DMS114 treated with DMSO at 0.1 percent for 48 hours (cell line): ENCODE data around the gene PDIA4.
"Not testable (repeated sequence)": the region's sequence is repeated elsewhere in the genome, so short reads cannot be mapped to it uniquely, and the experiment has no call there.

Source experiments
- DNase-seq: peaks from one replicate; lab custom pipeline; 2025; ENCODE audit not compliant: unreplicated experiment; lab: John Stamatoyannopoulos, UW

PDIA4 gene

GRCh38 chr7:149036676-149037075 is 8.4 kb upstream of the PDIA4 start:
- no peak for DNase-seq

GRCh38 chr7:149031353-149031910 is 3.1 kb upstream of the PDIA4 start:
- DNase-seq = no peak

GRCh38 chr7:149030439-149030838 is 2.1 kb upstream of the PDIA4 start:
- not testable (repeated sequence) for DNase-seq

GRCh38 chr7:149027611-149028345 is 527 bp downstream of the PDIA4 start:
- no peak for DNase-seq

- no peak for DNase-seq
These were observed 1.2 kb downstream of the PDIA4 start for GRCh38 chr7:149027055-149027454.

- DNase-seq = no peak
These were observed 4.6 kb downstream of the PDIA4 start for GRCh38 chr7:149023662-149024061.

GRCh38 chr7:149022756-149023360 is 5.4 kb downstream of the PDIA4 start:
- DNase-seq = no peak

GRCh38 chr7:149021725-149022062 is 6.6 kb downstream of the PDIA4 start:
- DNase-seq = no peak

GRCh38 chr7:149020483-149020882 is 7.8 kb downstream of the PDIA4 start:
- no peak for DNase-seq

- no peak for DNase-seq
These were observed 11.4 kb downstream of the PDIA4 start for GRCh38 chr7:149016876-149017275.

- no peak for DNase-seq
These were observed 14.0 kb downstream of the PDIA4 start for GRCh38 chr7:149014309-149014708.

GRCh38 chr7:149013876-149014275 is 14.4 kb downstream of the PDIA4 start:
- DNase-seq = no peak

GRCh38 chr7:149012730-149013129 is 15.6 kb downstream of the PDIA4 start:
- DNase-seq = not testable (repeated sequence)

GRCh38 chr7:149011491-149011890 is 16.8 kb downstream of the PDIA4 start:
- no peak for DNase-seq

- no peak for DNase-seq
These were observed 17.9 kb downstream of the PDIA4 start for GRCh38 chr7:149010451-149010850.

GRCh38 chr7:149009527-149009926 is 18.8 kb downstream of the PDIA4 start:
- DNase-seq = no peak

- no peak for DNase-seq
These were observed 20.7 kb downstream of the PDIA4 start for GRCh38 chr7:149007611-149008010.

GRCh38 chr7:149007146-149007545 is 21.2 kb downstream of the PDIA4 start:
- DNase-seq = no peak

- DNase-seq = no peak
These were observed 22.0 kb downstream of the PDIA4 start for GRCh38 chr7:149006345-149006725.

- peak; percentile 8 for DNase-seq
These were observed 22.6 kb downstream of the PDIA4 start for GRCh38 chr7:149005427-149006344.
